ENCODE results near the gene MARCHF9.

MARCHF9 gene

DNA sequence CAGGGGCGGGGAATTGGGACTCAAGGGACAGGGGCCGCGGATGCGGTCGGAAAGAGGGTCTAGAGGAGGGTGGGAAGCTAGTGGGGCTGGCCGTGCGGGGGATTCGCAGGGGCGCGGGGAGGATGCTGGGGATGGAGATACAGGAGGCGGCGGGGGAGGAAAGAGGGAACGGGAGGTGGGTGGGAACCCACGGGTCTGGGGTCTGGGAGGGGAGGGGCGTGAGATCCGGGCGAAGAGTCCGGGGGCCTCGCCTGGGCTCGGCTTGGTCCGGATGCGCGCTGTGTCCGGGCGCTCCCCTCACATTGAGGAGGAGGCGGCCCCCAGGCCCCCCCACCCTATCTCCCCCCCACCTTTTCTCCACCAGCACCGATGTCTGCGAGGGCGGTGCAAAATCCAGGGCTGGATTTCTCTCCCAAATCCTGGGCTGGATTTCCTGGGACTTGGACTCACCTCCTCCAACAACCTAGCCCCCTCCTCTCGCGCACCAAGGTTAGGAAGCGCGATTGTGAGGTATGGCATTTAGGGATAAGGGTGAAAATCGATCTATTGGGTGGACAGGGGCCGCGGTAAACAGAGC lies 16.2 kb upstream of the MARCHF9 start, which contains the start of gene AGAP2:
Gene AGAP2 (minus strand): TSS at position 82 of the 577 bp plus-strand sequence. CDS start 496 bp downstream, outside the sequence.
- TF ChIP-seq ZNF274 (IDR thresholded peaks at IDR 0.05; ENCODE audit: low read depth, low read length): no peak
- H3K4me3 ChIP-seq (ENCODE audit: low read length): no peak within 1 kb of the TSS

DNA sequence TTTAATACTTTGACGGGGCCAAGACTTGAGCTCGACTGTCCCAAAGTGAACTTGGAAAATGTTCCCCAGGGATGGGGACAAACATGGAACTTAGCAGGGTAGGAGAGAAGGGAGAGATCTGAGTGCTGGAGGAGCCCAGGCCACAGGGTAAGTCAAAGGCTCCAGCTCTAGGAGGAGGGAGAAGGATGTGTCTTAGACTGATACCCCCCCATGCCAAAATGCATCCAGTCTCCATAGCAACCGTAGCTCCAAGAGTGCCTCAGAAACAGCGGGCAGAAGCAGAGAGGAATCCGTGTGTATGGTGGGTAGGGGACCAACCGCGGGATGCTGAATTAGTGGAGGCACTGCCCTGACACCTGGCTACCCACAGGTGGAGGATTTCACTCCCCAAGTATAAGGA lies 15.5 kb upstream of the MARCHF9 start:
- no peak overlapping the region for H3K4me3 ChIP-seq (ENCODE audit: low read length)

GRCh38 chr12:57739914-57740538 lies 14.9 kb upstream of the MARCHF9 start:
- H3K4me3 ChIP-seq (ENCODE audit: low read length): no peak overlapping the region
- TF ChIP-seq ZNF274 (IDR thresholded peaks at IDR 0.05; ENCODE audit: low read depth, low read length): no peak

More for the DNA sequence above, 15.5 kb upstream of the MARCHF9 start:
- no peak for TF ChIP-seq ZNF274 (IDR thresholded peaks at IDR 0.05; ENCODE audit: low read depth, low read length)

DNA sequence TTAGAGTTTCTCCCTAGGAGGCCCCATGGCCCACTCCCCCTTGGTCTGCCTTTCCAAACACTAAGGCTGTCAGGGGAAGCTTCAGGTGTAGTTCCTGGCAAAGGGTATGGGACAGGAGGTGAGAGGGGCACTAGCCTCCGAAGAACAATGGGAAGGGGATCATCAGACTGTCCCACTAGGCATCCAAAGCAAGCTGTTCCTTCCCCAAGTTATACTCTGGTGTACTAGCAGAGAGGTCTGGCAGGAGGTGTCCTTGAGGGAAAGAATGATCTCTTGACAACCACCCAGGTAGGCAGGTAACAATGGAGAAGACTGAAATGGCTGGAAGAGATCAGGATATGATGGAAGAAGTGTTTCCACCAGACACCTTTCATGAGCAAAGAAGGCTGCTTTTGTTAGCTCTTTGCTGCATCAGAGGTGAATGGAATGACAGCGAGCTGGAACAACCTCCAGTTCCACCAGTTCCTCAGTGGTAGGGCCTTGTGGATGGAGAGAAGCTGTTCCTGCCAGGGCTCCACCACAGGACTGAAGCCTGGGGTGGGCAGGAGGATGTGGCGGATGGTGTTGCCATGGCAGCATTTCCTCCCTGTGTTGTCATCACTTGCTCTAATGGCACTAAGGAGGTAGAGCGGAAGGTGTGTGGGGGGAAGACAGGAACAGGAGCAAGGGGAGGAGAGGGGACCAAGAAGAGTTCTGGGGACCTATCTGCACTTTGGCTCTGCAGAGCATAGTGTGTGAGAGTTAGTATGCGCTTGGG lies 14.1 kb upstream of the MARCHF9 start:
- H3K4me3 ChIP-seq (ENCODE audit: low read length): peak overlapping the region; percentile 60; the same call in 1 of the 2 replicates
- TF ChIP-seq ZNF274 (IDR thresholded peaks at IDR 0.05; ENCODE audit: low read depth, low read length): no peak

DNA sequence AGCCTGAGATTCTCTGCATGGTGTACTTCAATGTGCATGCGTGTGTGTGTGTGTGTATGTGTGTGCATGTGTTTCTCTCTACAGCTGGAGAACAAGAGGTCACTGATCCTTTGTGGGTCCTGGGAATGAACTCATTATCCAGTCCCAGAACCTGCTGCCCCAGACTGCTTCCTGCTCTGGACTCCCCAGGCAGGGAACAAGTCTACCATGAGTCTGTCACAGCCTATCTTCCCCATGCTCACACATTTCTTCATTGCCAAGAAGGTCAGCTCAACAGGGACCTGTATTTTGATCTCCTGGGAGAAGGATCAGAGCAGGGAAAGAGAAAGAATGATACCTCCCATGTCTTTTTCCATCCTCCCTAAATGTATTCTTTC lies 13.5 kb upstream of the MARCHF9 start:
- H3K4me3 ChIP-seq (ENCODE audit: low read length): peak overlapping the region; percentile 60

GRCh38 chr12:57741844-57742738 lies 12.8 kb upstream of the MARCHF9 start:
- no peak for TF ChIP-seq ZNF274 (IDR thresholded peaks at IDR 0.05; ENCODE audit: low read depth, low read length)
- H3K4me3 ChIP-seq (ENCODE audit: low read length): peak overlapping the region; percentile 60

More for the DNA sequence above, 13.5 kb upstream of the MARCHF9 start:
- no peak for TF ChIP-seq ZNF274 (IDR thresholded peaks at IDR 0.05; ENCODE audit: low read depth, low read length)

- H3K4me3 ChIP-seq (ENCODE audit: low read length): no peak overlapping the region; the same call in 1 of the 2 replicates
- no peak for TF ChIP-seq ZNF274 (IDR thresholded peaks at IDR 0.05; ENCODE audit: low read depth, low read length)
Observed at GRCh38 chr12:57743769-57744168, 11.1 kb upstream of the MARCHF9 start.

- no peak for TF ChIP-seq ZNF274 (IDR thresholded peaks at IDR 0.05; ENCODE audit: low read depth, low read length)
- H3K4me3 ChIP-seq (ENCODE audit: low read length): peak overlapping the region; percentile 74
Observed at GRCh38 chr12:57744194-57744776, 10.6 kb upstream of the MARCHF9 start.

GRCh38 chr12:57744777-57745484 lies 10.0 kb upstream of the MARCHF9 start, which contains the start of gene TSPAN31:
Gene TSPAN31 (plus strand): TSS chr12:57745039. CDS start chr12:57745155, 116 bp downstream.
- no peak for TF ChIP-seq ZNF274 (IDR thresholded peaks at IDR 0.05; ENCODE audit: low read depth, low read length)
- peak within 1 kb of the TSS; percentile 74 for H3K4me3 ChIP-seq (ENCODE audit: low read length)

- no peak for TF ChIP-seq ZNF274 (IDR thresholded peaks at IDR 0.05; ENCODE audit: low read depth, low read length)
- peak overlapping the region; percentile 74 for H3K4me3 ChIP-seq (ENCODE audit: low read length)
Observed at GRCh38 chr12:57745485-57745881, 9.4 kb upstream of the MARCHF9 start.

GRCh38 chr12:57746025-57746424 lies 8.9 kb upstream of the MARCHF9 start:
- no peak for TF ChIP-seq ZNF274 (IDR thresholded peaks at IDR 0.05; ENCODE audit: low read depth, low read length)
- H3K4me3 ChIP-seq (ENCODE audit: low read length): peak overlapping the region; percentile 74; the same call in 1 of the 2 replicates

DNA sequence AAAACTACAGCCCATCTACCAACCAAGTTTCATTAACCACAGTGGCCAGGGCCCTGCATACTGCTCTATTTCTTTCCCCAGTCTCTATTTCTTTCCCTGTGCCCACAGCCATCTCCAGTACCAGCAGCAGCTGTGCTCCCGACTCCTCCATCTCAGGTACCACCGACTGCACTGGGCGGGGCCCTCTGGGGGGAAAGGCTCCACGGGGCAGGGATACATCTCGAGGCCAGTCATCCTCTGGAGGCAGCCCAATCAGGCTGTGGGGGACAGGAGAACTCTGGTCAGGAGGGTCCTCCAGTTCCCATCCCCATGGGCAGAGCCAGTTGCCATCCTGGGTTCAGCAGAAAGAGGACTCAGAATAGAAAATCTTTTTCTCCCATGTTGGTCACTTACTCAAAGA lies 5.8 kb upstream of the MARCHF9 start:
- TF ChIP-seq ZNF274 (IDR thresholded peaks at IDR 0.05; ENCODE audit: low read depth, low read length): no peak
- no peak overlapping the region for H3K4me3 ChIP-seq (ENCODE audit: low read length)
